SU-DHL-6 (cell line): ENCODE measurements around the gene ROS1.

ENCODE experiments used
- EZH2phosphoT487 ChIP-seq: fragments of 200-600 bp; sonication (generic), shearing (Covaris generic); conservative IDR thresholded peaks from 2 replicates; pipeline ENCODE4 v1.6.1; 2018; ENCODE audit warnings: mild to moderate bottlenecking, antibody characterized with exemption, low read length, moderate library complexity, mixed read lengths
- TF ChIP-seq, protein P1 (sequence below): fragments of 200-600 bp; sonication (generic); IDR thresholded peaks from one replicate; pipeline ENCODE4 v1.5.1; 2017; ENCODE audit warnings: antibody characterized with exemption, mild to moderate bottlenecking, low read length, moderate library complexity; ENCODE audit not compliant: insufficient read depth, poor library complexity, severe bottlenecking

DNA sequence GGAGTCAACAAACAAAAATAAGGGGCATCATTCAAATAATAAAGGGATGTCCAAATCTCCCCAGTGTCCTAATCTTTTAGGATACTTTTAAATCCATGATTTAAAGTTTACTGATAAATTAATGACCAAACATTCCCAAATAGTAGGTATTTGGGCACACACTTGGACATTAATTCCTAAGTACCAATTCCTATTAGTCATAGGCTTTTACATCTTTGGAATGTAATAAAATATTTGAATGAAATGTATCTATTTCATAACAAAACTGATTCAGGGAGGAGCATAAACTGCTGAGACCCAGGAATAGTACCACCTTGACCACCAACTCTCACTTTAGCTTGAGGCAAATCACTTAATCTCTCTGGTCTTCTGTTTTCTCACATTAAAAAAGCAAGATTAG is 116.1 kb downstream of the ROS1 start:
- TF ChIP-seq, protein P1, sequence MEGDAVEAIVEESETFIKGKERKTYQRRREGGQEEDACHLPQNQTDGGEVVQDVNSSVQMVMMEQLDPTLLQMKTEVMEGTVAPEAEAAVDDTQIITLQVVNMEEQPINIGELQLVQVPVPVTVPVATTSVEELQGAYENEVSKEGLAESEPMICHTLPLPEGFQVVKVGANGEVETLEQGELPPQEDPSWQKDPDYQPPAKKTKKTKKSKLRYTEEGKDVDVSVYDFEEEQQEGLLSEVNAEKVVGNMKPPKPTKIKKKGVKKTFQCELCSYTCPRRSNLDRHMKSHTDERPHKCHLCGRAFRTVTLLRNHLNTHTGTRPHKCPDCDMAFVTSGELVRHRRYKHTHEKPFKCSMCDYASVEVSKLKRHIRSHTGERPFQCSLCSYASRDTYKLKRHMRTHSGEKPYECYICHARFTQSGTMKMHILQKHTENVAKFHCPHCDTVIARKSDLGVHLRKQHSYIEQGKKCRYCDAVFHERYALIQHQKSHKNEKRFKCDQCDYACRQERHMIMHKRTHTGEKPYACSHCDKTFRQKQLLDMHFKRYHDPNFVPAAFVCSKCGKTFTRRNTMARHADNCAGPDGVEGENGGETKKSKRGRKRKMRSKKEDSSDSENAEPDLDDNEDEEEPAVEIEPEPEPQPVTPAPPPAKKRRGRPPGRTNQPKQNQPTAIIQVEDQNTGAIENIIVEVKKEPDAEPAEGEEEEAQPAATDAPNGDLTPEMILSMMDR, result no peak
- TF ChIP-seq EZH2phosphoT487, result no peak
